ENCODE data around the gene TP53TG3F.
"Not testable (repeated sequence)": the region's sequence is repeated elsewhere in the genome, so short reads cannot be mapped to it uniquely, and the experiment has no call there.

The TP53TG3F gene, protein sequence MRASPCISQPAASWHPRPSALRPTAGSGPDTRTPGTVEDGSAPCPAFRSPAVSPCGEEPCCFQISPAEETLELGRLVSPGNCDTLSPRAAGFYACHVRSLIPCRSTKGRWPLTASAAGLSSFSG

DNA sequence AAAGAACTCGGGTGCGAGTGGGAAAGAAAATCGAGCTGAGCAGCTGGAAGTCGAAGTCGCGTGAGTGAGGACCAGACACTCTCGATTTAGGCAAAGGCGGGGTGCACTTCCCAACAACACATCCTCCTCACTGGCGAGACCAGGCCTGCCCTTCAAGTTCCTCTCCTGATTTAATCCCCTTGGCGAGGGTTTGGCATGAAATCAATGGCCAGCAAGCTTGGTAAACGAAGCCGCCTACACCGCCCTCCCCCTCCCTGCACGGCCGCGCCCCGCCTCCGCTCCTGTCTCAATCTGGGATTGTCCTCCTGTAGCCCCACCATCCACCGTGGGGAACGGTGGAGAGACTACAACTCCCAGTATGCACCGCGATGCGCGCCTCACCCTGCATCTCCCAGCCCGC, at the start of gene TP53TG3F:
TSS of gene TP53TG3F (plus strand) at position 301 of the 400 bp plus-strand sequence. CDS start at position 369, 68 bp downstream.
- H3K4me1 ChIP-seq (ENCODE audit: low read length); H2AFZ ChIP-seq (ENCODE audit: low read length); H4K20me1 ChIP-seq (ENCODE audit: insufficient read depth, low read length); H3K9me2 ChIP-seq (replicated peaks; ENCODE audit: insufficient read depth, low read length); H3K27ac ChIP-seq (ENCODE audit: low read length); H3K27me3 ChIP-seq (replicated peaks; ENCODE audit: insufficient read depth, low read length); H3K9me3 ChIP-seq (replicated peaks; ENCODE audit: insufficient read depth, low read length); H3K4me2 ChIP-seq (ENCODE audit: low read depth, low read length); H3K4me3 ChIP-seq (ENCODE audit: low read length); H3K36me3 ChIP-seq (replicated peaks; ENCODE audit: insufficient read depth, low read length); DNase-seq; H3K79me2 ChIP-seq (ENCODE audit: low read length); H3F3A ChIP-seq (ENCODE audit: insufficient read depth, low read length); H3K9ac ChIP-seq (ENCODE audit: low read length): not testable (repeated sequence)

GRCh38 chr16:33491611-33492010, 32.2 kb downstream of the TP53TG3F start:
- H3K4me3 ChIP-seq (ENCODE audit: low read length); H3K36me3 ChIP-seq (replicated peaks; ENCODE audit: insufficient read depth, low read length); H3K4me2 ChIP-seq (ENCODE audit: low read depth, low read length); H3F3A ChIP-seq (ENCODE audit: insufficient read depth, low read length); H3K27ac ChIP-seq (ENCODE audit: low read length); H3K9me2 ChIP-seq (replicated peaks; ENCODE audit: insufficient read depth, low read length); H3K9ac ChIP-seq (ENCODE audit: low read length); H2AFZ ChIP-seq (ENCODE audit: low read length); H3K27me3 ChIP-seq (replicated peaks; ENCODE audit: insufficient read depth, low read length); H3K4me1 ChIP-seq (ENCODE audit: low read length); H3K79me2 ChIP-seq (ENCODE audit: low read length); DNase-seq; H4K20me1 ChIP-seq (ENCODE audit: insufficient read depth, low read length); H3K9me3 ChIP-seq (replicated peaks; ENCODE audit: insufficient read depth, low read length): not testable (repeated sequence)

DNA sequence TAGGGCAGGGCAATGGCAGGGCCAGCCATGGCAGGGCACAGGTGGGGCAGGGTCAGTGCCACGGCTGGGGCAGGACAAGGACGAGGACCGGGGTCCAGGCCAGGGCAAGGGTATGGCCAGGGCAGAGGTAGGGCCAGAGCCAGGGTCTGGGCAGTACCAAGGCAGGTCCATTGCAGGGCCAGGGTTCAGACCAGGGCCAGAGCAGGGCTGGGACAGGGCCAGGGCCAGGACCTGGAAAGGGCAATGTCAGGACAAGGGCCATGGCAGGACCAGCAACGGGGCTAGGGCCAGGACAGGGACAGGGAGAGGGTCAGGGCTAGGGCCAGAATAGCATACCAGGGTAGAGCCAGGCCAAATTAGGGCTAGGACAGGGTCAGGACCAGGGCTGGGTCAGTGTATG, 47.8 kb downstream of the TP53TG3F start:
- not testable (repeated sequence) for H3K36me3 ChIP-seq (replicated peaks; ENCODE audit: insufficient read depth, low read length); H3K79me2 ChIP-seq (ENCODE audit: low read length); H3K4me2 ChIP-seq (ENCODE audit: low read depth, low read length); H3K4me3 ChIP-seq (ENCODE audit: low read length); H2AFZ ChIP-seq (ENCODE audit: low read length); H3K27ac ChIP-seq (ENCODE audit: low read length); H3K9ac ChIP-seq (ENCODE audit: low read length); H3K27me3 ChIP-seq (replicated peaks; ENCODE audit: insufficient read depth, low read length); H3F3A ChIP-seq (ENCODE audit: insufficient read depth, low read length); H3K9me3 ChIP-seq (replicated peaks; ENCODE audit: insufficient read depth, low read length); H3K9me2 ChIP-seq (replicated peaks; ENCODE audit: insufficient read depth, low read length); H3K4me1 ChIP-seq (ENCODE audit: low read length); H4K20me1 ChIP-seq (ENCODE audit: insufficient read depth, low read length); DNase-seq

- not testable (repeated sequence) for DNase-seq; H3K4me3 ChIP-seq (ENCODE audit: low read length); H3K27me3 ChIP-seq (replicated peaks; ENCODE audit: insufficient read depth, low read length); H3K9ac ChIP-seq (ENCODE audit: low read length); H3K79me2 ChIP-seq (ENCODE audit: low read length); H3K36me3 ChIP-seq (replicated peaks; ENCODE audit: insufficient read depth, low read length); H3K4me2 ChIP-seq (ENCODE audit: low read depth, low read length); H3K9me2 ChIP-seq (replicated peaks; ENCODE audit: insufficient read depth, low read length); H2AFZ ChIP-seq (ENCODE audit: low read length); H4K20me1 ChIP-seq (ENCODE audit: insufficient read depth, low read length); H3K9me3 ChIP-seq (replicated peaks; ENCODE audit: insufficient read depth, low read length); H3K27ac ChIP-seq (ENCODE audit: low read length); H3F3A ChIP-seq (ENCODE audit: insufficient read depth, low read length); H3K4me1 ChIP-seq (ENCODE audit: low read length)
Measured at GRCh38 chr16:33509070-33509469, 49.7 kb downstream of the TP53TG3F start.

GRCh38 chr16:33509906-33510305, 50.5 kb downstream of the TP53TG3F start:
- H3K4me2 ChIP-seq (ENCODE audit: low read depth, low read length); H3K79me2 ChIP-seq (ENCODE audit: low read length); H3K27ac ChIP-seq (ENCODE audit: low read length); H3K36me3 ChIP-seq (replicated peaks; ENCODE audit: insufficient read depth, low read length); H3K9me2 ChIP-seq (replicated peaks; ENCODE audit: insufficient read depth, low read length); H3K27me3 ChIP-seq (replicated peaks; ENCODE audit: insufficient read depth, low read length); H3F3A ChIP-seq (ENCODE audit: insufficient read depth, low read length); H3K9ac ChIP-seq (ENCODE audit: low read length); H3K4me3 ChIP-seq (ENCODE audit: low read length); H3K4me1 ChIP-seq (ENCODE audit: low read length); H2AFZ ChIP-seq (ENCODE audit: low read length); DNase-seq; H3K9me3 ChIP-seq (replicated peaks; ENCODE audit: insufficient read depth, low read length); H4K20me1 ChIP-seq (ENCODE audit: insufficient read depth, low read length): not testable (repeated sequence)
